ENCODE data around the gene KCNJ10.
A peak's percentile ranks its signal among the peaks of the same experiment; 100 is the strongest.

Gene KCNJ10

DNA sequence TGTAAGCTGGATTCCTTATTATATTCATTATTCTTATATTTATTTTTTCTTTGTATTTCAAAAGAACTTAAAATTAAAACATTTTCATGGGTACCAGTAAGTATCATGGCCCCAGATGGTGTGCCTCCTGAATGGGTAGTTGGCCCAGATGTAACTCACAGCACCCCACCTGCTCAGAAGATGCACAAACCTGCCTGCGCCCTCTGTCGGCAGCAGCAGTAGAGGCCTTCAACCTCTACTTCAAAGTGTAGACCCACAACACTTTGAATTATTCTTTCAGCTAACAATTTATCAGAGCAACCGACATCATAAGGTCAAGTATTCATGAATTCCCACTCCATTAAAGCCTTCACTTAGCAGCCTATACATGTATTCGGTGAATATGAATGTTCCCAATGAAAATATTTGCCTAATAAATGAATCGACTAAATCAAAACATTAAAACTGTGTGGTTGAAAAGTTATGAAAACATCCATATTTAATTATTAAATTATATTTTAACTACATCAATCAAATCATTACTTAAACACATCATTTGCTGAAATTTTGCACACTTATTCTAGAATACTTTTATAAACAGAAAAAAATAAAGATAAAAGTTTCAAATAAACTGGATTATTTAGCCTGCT, 63.5 kb downstream of the KCNJ10 start:
- no peak overlapping the region for H3K27ac ChIP-seq (ENCODE audit: low read depth, low read length)
- H4K20me1 ChIP-seq (ENCODE audit: low read depth, low read length), result no peaks in the 10 kb centered on the region
- H3K36me3 ChIP-seq (ENCODE audit: low read length), result no peaks in the 10 kb centered on the region
- H3K4me3 ChIP-seq (ENCODE audit: insufficient read depth, low read length, poor library complexity, severe bottlenecking), result no peak overlapping the region
- no peaks in the 10 kb centered on the region for H3K79me2 ChIP-seq (ENCODE audit: insufficient read depth, low read length)
- TF ChIP-seq EZH2phosphoT487 (conservative IDR thresholded peaks at IDR 0.05; ENCODE audit: low read length), result no peak
- TF ChIP-seq, protein P1, sequence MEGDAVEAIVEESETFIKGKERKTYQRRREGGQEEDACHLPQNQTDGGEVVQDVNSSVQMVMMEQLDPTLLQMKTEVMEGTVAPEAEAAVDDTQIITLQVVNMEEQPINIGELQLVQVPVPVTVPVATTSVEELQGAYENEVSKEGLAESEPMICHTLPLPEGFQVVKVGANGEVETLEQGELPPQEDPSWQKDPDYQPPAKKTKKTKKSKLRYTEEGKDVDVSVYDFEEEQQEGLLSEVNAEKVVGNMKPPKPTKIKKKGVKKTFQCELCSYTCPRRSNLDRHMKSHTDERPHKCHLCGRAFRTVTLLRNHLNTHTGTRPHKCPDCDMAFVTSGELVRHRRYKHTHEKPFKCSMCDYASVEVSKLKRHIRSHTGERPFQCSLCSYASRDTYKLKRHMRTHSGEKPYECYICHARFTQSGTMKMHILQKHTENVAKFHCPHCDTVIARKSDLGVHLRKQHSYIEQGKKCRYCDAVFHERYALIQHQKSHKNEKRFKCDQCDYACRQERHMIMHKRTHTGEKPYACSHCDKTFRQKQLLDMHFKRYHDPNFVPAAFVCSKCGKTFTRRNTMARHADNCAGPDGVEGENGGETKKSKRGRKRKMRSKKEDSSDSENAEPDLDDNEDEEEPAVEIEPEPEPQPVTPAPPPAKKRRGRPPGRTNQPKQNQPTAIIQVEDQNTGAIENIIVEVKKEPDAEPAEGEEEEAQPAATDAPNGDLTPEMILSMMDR (IDR thresholded peaks at IDR 0.05; ENCODE audit: insufficient read depth, low read length, poor library complexity, severe bottlenecking), result peak; percentile 79
- H3K27me3 ChIP-seq (ENCODE audit: low read length), result no peaks in the 10 kb centered on the region
- H3F3A ChIP-seq (ENCODE audit: insufficient read depth), result no peaks in the 10 kb centered on the region
- H2AFZ ChIP-seq (ENCODE audit: low read depth, low read length, severe bottlenecking), result no peak overlapping the region
- no peaks in the 10 kb centered on the region for H3K9me2 ChIP-seq (replicated peaks; ENCODE audit: insufficient read depth, low read length)
- H3K9ac ChIP-seq (ENCODE audit: low read length), result no peak overlapping the region
- H3K4me2 ChIP-seq (ENCODE audit: low read depth, low read length, poor library complexity, severe bottlenecking), result no peak overlapping the region
- no peaks in the 10 kb centered on the region for H3K9me3 ChIP-seq (ENCODE audit: insufficient read depth, low read length)

DNA sequence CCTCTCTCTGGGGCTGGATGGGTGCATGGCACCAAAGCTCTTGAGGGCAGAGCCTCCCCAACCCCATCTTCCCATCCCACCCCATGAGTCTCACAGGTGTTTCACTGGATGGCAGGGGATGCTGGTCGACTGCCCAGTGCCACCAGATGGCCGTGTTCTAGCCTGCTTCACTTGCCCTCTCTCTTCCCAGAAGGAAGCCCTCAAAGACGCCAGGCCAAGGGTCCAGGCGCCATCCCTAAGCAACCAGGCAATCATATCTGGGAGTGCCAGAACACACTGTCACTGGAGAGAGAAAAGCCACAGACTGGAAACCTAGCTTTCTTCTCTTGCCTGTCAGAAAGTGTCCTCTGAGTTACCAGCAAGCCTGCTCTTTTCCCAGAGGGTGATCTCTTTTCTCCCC, 64.9 kb downstream of the KCNJ10 start:
- no peak overlapping the region for H3K4me2 ChIP-seq (ENCODE audit: low read depth, low read length, poor library complexity, severe bottlenecking)
- no peaks in the 10 kb centered on the region for H3K27me3 ChIP-seq (ENCODE audit: low read length)
- no peaks in the 10 kb centered on the region for H3K9me2 ChIP-seq (replicated peaks; ENCODE audit: insufficient read depth, low read length)
- no peaks in the 10 kb centered on the region for H3K36me3 ChIP-seq (ENCODE audit: low read length)
- no peaks in the 10 kb centered on the region for H3F3A ChIP-seq (ENCODE audit: insufficient read depth)
- H4K20me1 ChIP-seq (ENCODE audit: low read depth, low read length), result no peaks in the 10 kb centered on the region
- no peak overlapping the region for H3K9ac ChIP-seq (ENCODE audit: low read length)
- H3K79me2 ChIP-seq (ENCODE audit: insufficient read depth, low read length), result no peaks in the 10 kb centered on the region
- H3K27ac ChIP-seq (ENCODE audit: low read depth, low read length), result no peak overlapping the region
- H3K4me3 ChIP-seq (ENCODE audit: insufficient read depth, low read length, poor library complexity, severe bottlenecking), result no peak overlapping the region
- no peak overlapping the region for H2AFZ ChIP-seq (ENCODE audit: low read depth, low read length, severe bottlenecking)
- no peak for TF ChIP-seq EZH2phosphoT487 (conservative IDR thresholded peaks at IDR 0.05; ENCODE audit: low read length)
- TF ChIP-seq, protein P1 (IDR thresholded peaks at IDR 0.05; ENCODE audit: insufficient read depth, low read length, poor library complexity, severe bottlenecking), result no peak
- no peaks in the 10 kb centered on the region for H3K9me3 ChIP-seq (ENCODE audit: insufficient read depth, low read length)

DNA sequence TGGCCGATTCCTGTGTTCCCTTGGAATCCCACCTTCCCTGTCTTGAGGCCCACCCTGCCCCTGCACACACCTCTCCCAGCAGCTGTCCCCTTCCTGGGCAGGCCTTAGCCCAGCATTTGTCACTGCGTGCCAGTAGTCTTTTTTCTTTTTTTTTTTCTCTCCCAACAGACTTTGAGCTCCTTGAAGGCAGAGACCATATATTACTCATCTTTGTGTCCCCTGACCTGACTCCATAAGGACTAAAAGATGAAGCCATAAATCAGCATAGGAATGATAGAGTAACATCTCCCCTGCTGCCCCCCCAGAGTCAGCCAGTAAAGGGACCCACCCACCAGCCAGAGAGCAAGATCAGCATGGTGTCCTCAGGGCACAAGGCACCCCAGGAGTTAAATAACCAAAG, 65.5 kb downstream of the KCNJ10 start:
- Histone ChIP-seq H3K36me3 (ENCODE audit: low read length) (no peaks in the 10 kb centered on the region), H2AFZ (ENCODE audit: low read depth, low read length, severe bottlenecking) (no peak overlapping the region), H3K79me2 (ENCODE audit: insufficient read depth, low read length) (no peaks in the 10 kb centered on the region), H4K20me1 (ENCODE audit: low read depth, low read length) (no peaks in the 10 kb centered on the region), H3K4me3 (ENCODE audit: insufficient read depth, low read length, poor library complexity, severe bottlenecking) (no peak overlapping the region), H3K9me3 (ENCODE audit: insufficient read depth, low read length) (no peaks in the 10 kb centered on the region), H3F3A (ENCODE audit: insufficient read depth) (no peaks in the 10 kb centered on the region), H3K27me3 (ENCODE audit: low read length) (no peaks in the 10 kb centered on the region), H3K9ac (ENCODE audit: low read length) (no peak overlapping the region), H3K27ac (ENCODE audit: low read depth, low read length) (no peak overlapping the region), H3K9me2 (replicated peaks; ENCODE audit: insufficient read depth, low read length) (no peaks in the 10 kb centered on the region), H3K4me2 (ENCODE audit: low read depth, low read length, poor library complexity, severe bottlenecking) (no peak overlapping the region)
- TF ChIP-seq EZH2phosphoT487 (conservative IDR thresholded peaks at IDR 0.05; ENCODE audit: low read length), result no peak
- TF ChIP-seq, protein P1 (IDR thresholded peaks at IDR 0.05; ENCODE audit: insufficient read depth, low read length, poor library complexity, severe bottlenecking), result no peak
